ENCODE measurements around the gene TXN.
"Not testable (repeated sequence)": the region's sequence is repeated elsewhere in the genome, so short reads cannot be mapped to it uniquely, and the experiment has no call there.

TXN gene

GRCh38 chr9:110208031-110208430 lies 48.3 kb downstream of the TXN start, which contains the start of gene C9orf152:
TSS of gene C9orf152 (minus strand) at chr9:110208159. CDS start at chr9:110207579, 580 bp downstream.
- no peak for DNase-seq (ENCODE audit: low read depth)

GRCh38 chr9:110207071-110207641 lies 49.2 kb downstream of the TXN start:
- DNase-seq (ENCODE audit: low read depth), result no peak

GRCh38 chr9:110206389-110206788 lies 49.9 kb downstream of the TXN start:
- DNase-seq (ENCODE audit: low read depth), result no peak

GRCh38 chr9:110205612-110206011 lies 50.7 kb downstream of the TXN start:
- not testable (repeated sequence) for DNase-seq (ENCODE audit: low read depth)

- no peak for DNase-seq (ENCODE audit: low read depth)
Observed at GRCh38 chr9:110202232-110202631, 54.1 kb downstream of the TXN start.

- no peak for DNase-seq (ENCODE audit: low read depth)
Observed at GRCh38 chr9:110199643-110200042, 56.7 kb downstream of the TXN start.

- DNase-seq (ENCODE audit: low read depth), result no peak
Observed at GRCh38 chr9:110198357-110198756, 58.0 kb downstream of the TXN start.

GRCh38 chr9:110197330-110198187 lies 58.7 kb downstream of the TXN start:
- DNase-seq (ENCODE audit: low read depth), result no peak

- not testable (repeated sequence) for DNase-seq (ENCODE audit: low read depth)
Observed at GRCh38 chr9:110196084-110196499, 60.2 kb downstream of the TXN start.

All from activated T-helper 1 cell treated with Interleukin-2 at 50 U/mL for 16 hours (primary cell).